Pancreas (tissue), 10 donors: ENCODE results near the gene ESR1. TPM values are rescaled to one million over a fixed set of nuclear protein-coding genes. Genes with fewer than 3 reads are reported as not detected.

Experiments
- ATAC-seq, 4 donors: fragments of 200-7000 bp; cut with Tn5 transposase; one replicate each; pipeline versions ENCODE4 v1.8.0 to v1.9.1; 2020; ENCODE audit warnings: mild to moderate bottlenecking in 4 of 4, moderate library complexity in 4 of 4
- DNase-seq, 6 donors: peaks; one replicate each; pipeline ENCODE4 v3.0.0-alpha.2; 2020
- FAIRE-seq: peaks from 2 replicates; lab custom pipeline; 2012; peaks lifted over from hg19 to GRCh38; lab: Jason Lieb, UNC
- H3K27ac ChIP-seq, 4 donors: fragments of 200-600 bp; sonication (generic); 1 replicate in 3 of 4; 2 replicates in 1 of 4; pipeline versions ENCODE4 v1.5.0 to v1.8.0; 2020
- H3K27me3 ChIP-seq, 4 donors: fragments of 200-600 bp; one replicate each; pipeline ENCODE4 v1.8.0; 2021
- H3K36me3 ChIP-seq, 3 donors: fragments of 200-600 bp; sonication (generic) in 1 of 3; one replicate each; pipeline versions ENCODE4 v1.5.0 to v1.8.0; 2020 to 2021
- H3K4me1 ChIP-seq, 3 donors: fragments of 200-600 bp; one replicate each; pipeline ENCODE4 v1.8.0; 2021
- H3K4me3 ChIP-seq, 4 donors: fragments of 200-600 bp; sonication (generic) in 2 of 4; one replicate each; pipeline versions ENCODE4 v1.5.0 to v1.8.0; 2020 to 2021
- H3K9me3 ChIP-seq, 4 donors: fragments of 200-600 bp; one replicate each; pipeline ENCODE4 v1.8.0; 2021
- WGBS, 2 donors: extraction: QIAGEN DNeasy Blood & Tissue Kit; methylation state at CpG; one replicate each; pipeline ENCODE4 v1.1.7; 2013; 5-methylcytosine and 5-hydroxymethylcytosine counted together
- intact Hi-C, 3 donors: fragments of 100-400 bp; cut with DNase I; formaldehyde crosslinking; loops; one replicate each; pipeline versions ENCODE4 v1.11.1 to v1.14.2; 2022
- polyA plus RNA-seq, 2 donors: library from polyadenylated mRNA; stranded (reverse); fragments of 200-250 nt; gene quantifications; one replicate each; pipeline ENCODE4 v1.2.3, GENCODE V29; 2013
- total RNA-seq, 6 donors: library from RNA; stranded (reverse); fragmentation: NEBNext Ultra II Directional in 4 of 6; extraction: Animal tissue kit (Norgen Biotek cat#: 25700) in 4 of 6; gene quantifications; one replicate each; pipeline versions ENCODE4 v1.2.1 to v1.2.4, GENCODE V29; 2021 to 2023
- TF ChIP-seq, protein P1 (sequence below), 4 donors: fragments of 200-600 bp; sonication (generic) in 3 of 4; IDR thresholded peaks; one replicate each; pipeline versions ENCODE4 v1.5.0 to v1.8.0; 2021; ENCODE audit warnings: antibody characterized with exemption in 4 of 4
- donor health status: healthy with polysubstance abuse.
- donor health status: DM: no; HTN: no; CAD: no; lungs with moderate emphysema.
- donor health status: DM: no; HTN: no; CAD: no.
- donor health status: control.
- donor health status: control.
- donor health status: Bipolar disorder and iron deficiency.
- donor health status: DM: yes; HTN: yes; CAD: no.
- donor health status: DM: no; HTN: no; CAD: no.
- donor health status: DM: no; HTN: no; CAD: no.
- donor health status: DM: yes; HTN: yes; CAD: no.

ESR1 gene
- total and polyA plus RNA-seq, 8 donors: 0.19 to 1.0 (median 0.41) TPM

DNA sequence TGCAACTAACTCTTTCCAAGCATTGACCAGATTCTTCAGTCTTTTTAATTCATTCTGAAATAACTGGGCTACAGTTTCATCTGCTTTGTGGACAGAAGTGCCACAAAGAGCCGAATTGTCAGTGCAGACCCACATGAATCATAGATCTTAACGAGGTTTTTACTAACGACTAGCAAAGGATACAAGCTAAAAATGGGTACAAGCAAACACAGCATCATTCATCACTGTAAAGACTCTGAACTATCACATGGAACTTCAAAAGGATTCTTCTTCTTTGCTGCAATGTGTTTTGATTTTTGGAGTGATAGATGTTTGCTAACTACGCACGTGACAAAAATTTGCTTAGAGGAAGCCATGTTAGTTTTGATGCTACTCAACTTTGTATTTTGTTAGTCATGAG lies 227.1 kb downstream of the ESR1 start:
- H3K4me3 ChIP-seq: no peak overlapping the region
- no peaks in the 10 kb centered on the region for H3K4me1 ChIP-seq
- no peak overlapping the region for H3K27ac ChIP-seq
- no peak for ATAC-seq
- TF ChIP-seq, protein P1, sequence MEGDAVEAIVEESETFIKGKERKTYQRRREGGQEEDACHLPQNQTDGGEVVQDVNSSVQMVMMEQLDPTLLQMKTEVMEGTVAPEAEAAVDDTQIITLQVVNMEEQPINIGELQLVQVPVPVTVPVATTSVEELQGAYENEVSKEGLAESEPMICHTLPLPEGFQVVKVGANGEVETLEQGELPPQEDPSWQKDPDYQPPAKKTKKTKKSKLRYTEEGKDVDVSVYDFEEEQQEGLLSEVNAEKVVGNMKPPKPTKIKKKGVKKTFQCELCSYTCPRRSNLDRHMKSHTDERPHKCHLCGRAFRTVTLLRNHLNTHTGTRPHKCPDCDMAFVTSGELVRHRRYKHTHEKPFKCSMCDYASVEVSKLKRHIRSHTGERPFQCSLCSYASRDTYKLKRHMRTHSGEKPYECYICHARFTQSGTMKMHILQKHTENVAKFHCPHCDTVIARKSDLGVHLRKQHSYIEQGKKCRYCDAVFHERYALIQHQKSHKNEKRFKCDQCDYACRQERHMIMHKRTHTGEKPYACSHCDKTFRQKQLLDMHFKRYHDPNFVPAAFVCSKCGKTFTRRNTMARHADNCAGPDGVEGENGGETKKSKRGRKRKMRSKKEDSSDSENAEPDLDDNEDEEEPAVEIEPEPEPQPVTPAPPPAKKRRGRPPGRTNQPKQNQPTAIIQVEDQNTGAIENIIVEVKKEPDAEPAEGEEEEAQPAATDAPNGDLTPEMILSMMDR (IDR thresholded peaks at IDR 0.05): no peak
- no peaks in the 10 kb centered on the region for H3K36me3 ChIP-seq
- intact Hi-C loops: no loop called here
- no peak for DNase-seq
- no peak for FAIRE-seq
- WGBS, 2 donors: 59 to 69% methylated on average over 5 of the region's 5 CpGs
- no peaks in the 10 kb centered on the region for H3K9me3 ChIP-seq
- H3K27me3 ChIP-seq: no peaks in the 10 kb centered on the region

DNA sequence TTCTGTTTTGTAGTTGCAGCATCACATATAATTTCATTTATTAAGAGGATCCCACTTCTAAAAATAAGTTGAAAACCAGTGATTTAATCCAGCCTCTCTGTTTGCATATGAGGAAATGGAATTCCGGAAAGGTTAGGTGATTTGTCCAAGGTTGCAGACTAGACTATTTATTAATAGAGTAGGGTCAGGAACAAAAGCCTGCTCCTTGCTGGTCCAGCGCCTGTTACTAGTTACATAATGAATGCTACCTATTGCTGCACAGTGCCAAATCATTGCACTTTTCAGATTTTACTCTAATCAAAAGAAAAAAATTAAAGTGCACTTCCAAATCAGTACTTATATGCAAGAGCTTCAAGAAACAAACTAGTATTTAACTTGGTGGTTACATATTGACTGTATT lies 238.6 kb downstream of the ESR1 start:
- intact Hi-C loops: no loop called here
- FAIRE-seq: no peak
- no peak for DNase-seq
- Histone ChIP-seq H3K27me3 (no peaks in the 10 kb centered on the region), H3K4me3 (no peak overlapping the region), H3K36me3 (no peaks in the 10 kb centered on the region), H3K27ac (no peak overlapping the region), H3K4me1 (no peaks in the 10 kb centered on the region), H3K9me3 (no peaks in the 10 kb centered on the region)
- TF ChIP-seq, protein P1 (IDR thresholded peaks at IDR 0.05): no peak
- WGBS, 2 donors: 33 to 43% methylated on average over 2 of the region's 2 CpGs
- no peak for ATAC-seq

DNA sequence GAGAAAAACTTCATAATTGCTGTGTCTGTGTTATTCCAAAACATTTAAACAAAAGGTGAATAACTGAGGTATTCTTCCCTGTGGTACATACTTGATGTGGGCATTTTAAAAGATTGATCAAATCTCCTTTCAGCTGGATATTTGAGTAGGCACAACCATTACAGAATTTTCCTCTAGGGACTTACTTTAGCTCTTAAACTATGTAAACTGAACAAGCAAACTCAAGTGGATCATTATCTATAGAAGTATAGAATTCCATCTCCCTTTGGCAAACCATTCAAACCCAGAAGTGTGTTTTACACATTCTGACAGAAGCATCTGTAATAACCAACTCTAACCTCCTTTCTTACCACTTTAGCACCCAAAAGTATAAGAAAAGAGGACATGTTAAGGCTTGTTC lies 241.4 kb downstream of the ESR1 start:
- Histone ChIP-seq H3K9me3 (no peaks in the 10 kb centered on the region), H3K4me3 (no peak overlapping the region), H3K4me1 (no peaks in the 10 kb centered on the region), H3K27me3 (no peaks in the 10 kb centered on the region), H3K36me3 (no peaks in the 10 kb centered on the region), H3K27ac (no peak overlapping the region)
- intact Hi-C loops: no loop called here
- DNase-seq (no peak), ATAC-seq (no peak), FAIRE-seq (no peak)
- TF ChIP-seq, protein P1 (IDR thresholded peaks at IDR 0.05): no peak

DNA sequence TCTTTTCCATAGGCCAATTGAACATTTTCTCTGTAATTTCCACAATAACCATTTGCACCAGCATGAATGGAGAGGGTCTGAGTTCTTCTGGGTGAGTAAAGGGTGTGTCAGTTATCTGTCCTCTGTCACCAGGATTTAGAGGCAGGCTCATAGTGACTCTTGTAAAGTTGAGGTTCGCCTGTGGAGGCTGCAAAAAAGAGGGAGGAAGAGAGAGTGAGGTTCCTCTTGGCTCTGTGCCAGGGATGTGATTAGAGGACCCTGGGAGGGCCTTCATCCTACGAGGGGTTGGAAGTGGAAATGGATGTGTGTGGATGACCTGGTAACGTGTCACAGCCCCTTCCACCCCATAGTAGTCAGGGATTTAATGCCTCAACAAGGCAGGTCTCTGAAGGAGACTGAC lies 242.0 kb downstream of the ESR1 start:
- DNase-seq: no peak
- Histone ChIP-seq H3K9me3 (no peaks in the 10 kb centered on the region), H3K4me1 (no peaks in the 10 kb centered on the region), H3K36me3 (no peaks in the 10 kb centered on the region), H3K27ac (no peak overlapping the region), H3K4me3 (no peak overlapping the region), H3K27me3 (no peaks in the 10 kb centered on the region)
- 25 to 37% methylated on average over 3 of the region's 3 CpGs for WGBS, 2 donors
- no peak for FAIRE-seq
- intact Hi-C loops: no loop called here
- no peak for ATAC-seq
- TF ChIP-seq, protein P1 (IDR thresholded peaks at IDR 0.05): no peak

DNA sequence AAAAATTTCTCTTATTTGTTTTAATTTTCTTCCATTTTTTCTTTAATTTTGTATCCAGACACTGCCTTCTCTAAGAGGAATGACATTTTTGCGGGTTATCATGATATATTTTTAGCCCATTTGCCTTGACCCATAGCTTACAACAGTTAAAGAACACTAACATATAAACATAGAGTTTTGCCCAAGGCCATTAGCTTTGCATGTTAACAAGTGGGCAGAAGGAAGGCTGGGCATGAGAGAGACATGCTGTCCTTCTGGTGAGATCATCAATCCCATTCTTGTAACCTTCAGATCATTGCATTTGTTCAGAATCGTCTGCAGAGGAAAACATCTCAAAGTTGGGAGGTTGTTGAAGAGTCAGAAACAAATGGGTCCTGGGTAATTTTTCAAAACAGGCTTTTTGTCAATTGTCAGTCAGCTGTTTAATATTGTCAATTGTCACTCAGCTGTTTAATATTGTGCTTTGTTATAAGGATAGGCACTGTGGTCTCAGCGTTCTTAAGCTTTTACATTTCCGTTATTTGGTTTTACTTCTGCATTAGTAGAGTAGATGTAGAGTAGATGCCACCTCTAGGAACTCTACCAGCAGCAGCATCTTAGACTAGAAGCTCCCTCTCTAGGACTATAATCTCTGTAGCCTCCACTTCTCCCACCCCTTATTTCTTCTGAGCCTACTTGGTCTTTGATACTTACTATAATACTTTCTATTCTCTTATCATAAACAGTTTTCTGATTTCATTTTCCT lies 243.1 kb downstream of the ESR1 start:
- Histone ChIP-seq H3K4me1 (no peaks in the 10 kb centered on the region), H3K4me3 (no peak overlapping the region), H3K27ac (no peak overlapping the region), H3K27me3 (no peaks in the 10 kb centered on the region), H3K36me3 (no peaks in the 10 kb centered on the region), H3K9me3 (no peaks in the 10 kb centered on the region)
- TF ChIP-seq, protein P1 (IDR thresholded peaks at IDR 0.05): no peak
- DNase-seq (no peak), ATAC-seq (no peak), FAIRE-seq (no peak)
- 55 to 73% methylated on average over 4 of the region's 4 CpGs for WGBS, 2 donors
- intact Hi-C loops: no loop called here
